GM12875 (cell line): ENCODE measurements around the gene GALNT17.

Experiments
- H3K4me3 ChIP-seq: one replicate; pipeline ENCODE4 v1.5.1; 2011; ENCODE audit warnings: low read depth, low read length, control low read depth
- CTCF ChIP-seq: IDR thresholded peaks from 2 replicates; pipeline ENCODE4 v1.5.1; 2011; ENCODE audit warnings: low read depth, mild to moderate bottlenecking, control low read depth, inconsistent platforms, low read length, moderate library complexity, borderline replicate concordance; ENCODE audit not compliant: insufficient read depth

GALNT17 gene

GRCh38 chr7:71712653-71713180, 580.8 kb downstream of the GALNT17 start:
- no peak for TF ChIP-seq CTCF
- no peak overlapping the region for H3K4me3 ChIP-seq

GRCh38 chr7:71716690-71717089, 584.7 kb downstream of the GALNT17 start:
- no peak for TF ChIP-seq CTCF
- no peak overlapping the region for H3K4me3 ChIP-seq

GRCh38 chr7:71718563-71718962, 586.6 kb downstream of the GALNT17 start:
- TF ChIP-seq CTCF = no peak

GRCh38 chr7:71721742-71722141, 589.8 kb downstream of the GALNT17 start:
- no peak overlapping the region for H3K4me3 ChIP-seq
- no peak for TF ChIP-seq CTCF

More at GRCh38 chr7:71718563-71718962, 586.6 kb downstream of the GALNT17 start:
- H3K4me3 ChIP-seq = no peak overlapping the region

- no peak for TF ChIP-seq CTCF
- no peak overlapping the region for H3K4me3 ChIP-seq
Observed at GRCh38 chr7:71723859-71724258, 591.9 kb downstream of the GALNT17 start.

GRCh38 chr7:71727347-71727746, 595.4 kb downstream of the GALNT17 start:
- H3K4me3 ChIP-seq = no peak overlapping the region

More at GRCh38 chr7:71727347-71727746, 595.4 kb downstream of the GALNT17 start:
- no peak for TF ChIP-seq CTCF
